ENCODE data around the gene ATXN7L2.

Gene ATXN7L2

DNA sequence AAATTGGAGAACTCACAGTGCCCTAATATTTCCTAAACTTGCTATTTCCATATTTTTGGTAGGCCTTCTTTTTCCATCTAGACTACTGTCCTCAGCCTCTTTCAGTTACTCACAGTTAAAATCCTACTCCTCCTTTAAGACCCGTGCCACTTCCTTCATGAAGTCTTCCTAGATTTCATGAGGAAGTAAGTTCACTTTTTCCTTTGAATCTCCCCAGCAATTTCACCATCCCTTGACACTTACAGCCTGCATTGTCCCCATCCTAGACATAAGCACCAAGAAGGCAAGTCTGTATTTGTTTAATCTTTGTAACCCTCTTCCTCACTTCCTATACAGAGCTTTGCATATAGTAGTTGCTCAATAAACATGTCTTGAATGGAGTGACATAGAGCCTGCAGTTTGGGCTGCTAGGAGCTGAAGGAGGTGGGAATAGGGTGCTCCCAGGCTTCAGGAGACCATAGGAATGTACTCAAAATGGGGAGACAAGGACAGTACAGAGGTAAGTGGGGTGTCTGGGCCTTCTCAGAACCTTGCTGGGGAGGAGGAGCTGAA is 50.7 kb downstream of the ATXN7L2 start:
- no peak overlapping the region for H3K27ac ChIP-seq
- no peak for TF ChIP-seq ZFX (IDR thresholded peaks at IDR 0.05; ENCODE audit: borderline replicate concordance)
- TF ChIP-seq, protein P1, sequence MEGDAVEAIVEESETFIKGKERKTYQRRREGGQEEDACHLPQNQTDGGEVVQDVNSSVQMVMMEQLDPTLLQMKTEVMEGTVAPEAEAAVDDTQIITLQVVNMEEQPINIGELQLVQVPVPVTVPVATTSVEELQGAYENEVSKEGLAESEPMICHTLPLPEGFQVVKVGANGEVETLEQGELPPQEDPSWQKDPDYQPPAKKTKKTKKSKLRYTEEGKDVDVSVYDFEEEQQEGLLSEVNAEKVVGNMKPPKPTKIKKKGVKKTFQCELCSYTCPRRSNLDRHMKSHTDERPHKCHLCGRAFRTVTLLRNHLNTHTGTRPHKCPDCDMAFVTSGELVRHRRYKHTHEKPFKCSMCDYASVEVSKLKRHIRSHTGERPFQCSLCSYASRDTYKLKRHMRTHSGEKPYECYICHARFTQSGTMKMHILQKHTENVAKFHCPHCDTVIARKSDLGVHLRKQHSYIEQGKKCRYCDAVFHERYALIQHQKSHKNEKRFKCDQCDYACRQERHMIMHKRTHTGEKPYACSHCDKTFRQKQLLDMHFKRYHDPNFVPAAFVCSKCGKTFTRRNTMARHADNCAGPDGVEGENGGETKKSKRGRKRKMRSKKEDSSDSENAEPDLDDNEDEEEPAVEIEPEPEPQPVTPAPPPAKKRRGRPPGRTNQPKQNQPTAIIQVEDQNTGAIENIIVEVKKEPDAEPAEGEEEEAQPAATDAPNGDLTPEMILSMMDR (IDR thresholded peaks at IDR 0.05): no peak

DNA sequence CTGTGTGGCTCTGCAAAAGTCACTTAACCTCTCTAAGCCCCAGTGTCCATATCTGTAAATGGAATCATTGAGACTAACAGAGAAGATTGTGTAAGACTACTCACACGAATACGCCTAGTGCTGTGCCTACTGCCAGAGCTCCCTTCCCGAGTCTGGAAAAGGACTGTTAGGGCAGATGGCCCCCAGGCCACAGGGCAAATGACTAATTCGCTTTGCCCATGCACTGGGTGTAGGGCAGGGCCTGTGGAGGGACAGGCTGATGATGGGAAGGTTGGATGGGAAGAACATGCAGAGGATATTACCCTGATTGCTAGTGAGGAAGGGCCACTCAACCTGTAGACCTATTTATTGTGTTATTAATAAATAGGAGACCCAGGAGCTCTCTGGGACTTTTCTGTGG is 51.8 kb downstream of the ATXN7L2 start:
- TF ChIP-seq, protein P1 (IDR thresholded peaks at IDR 0.05): no peak
- TF ChIP-seq ZFX (IDR thresholded peaks at IDR 0.05; ENCODE audit: borderline replicate concordance): no peak
- H3K27ac ChIP-seq: no peak overlapping the region

DNA sequence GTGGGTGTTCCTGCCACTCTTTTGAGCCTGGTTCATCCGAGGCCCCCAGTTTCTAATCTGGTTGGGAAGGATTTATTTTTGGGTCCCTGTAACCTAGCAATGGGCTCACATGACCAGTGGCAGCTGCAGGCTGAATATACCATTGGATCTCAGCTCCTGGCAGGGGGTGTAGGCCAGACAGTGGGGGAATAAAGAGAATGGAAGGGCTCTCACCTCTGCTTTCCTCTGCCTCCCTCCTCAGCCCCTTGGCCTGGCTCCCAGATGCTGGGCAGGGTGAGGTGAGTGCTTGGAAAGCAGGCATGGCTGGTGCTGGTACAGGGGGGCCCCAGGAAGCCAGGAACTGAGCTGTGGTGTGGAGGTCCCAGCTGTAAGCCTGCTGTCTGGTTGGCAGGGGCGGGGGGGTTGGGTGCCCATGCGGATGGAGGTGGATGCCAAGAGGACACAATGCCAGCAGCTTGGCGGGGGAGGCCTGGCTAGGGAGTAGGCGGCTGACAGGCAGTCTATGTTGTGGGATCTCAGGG is 52.3 kb downstream of the ATXN7L2 start:
- H3K27ac ChIP-seq: no peak overlapping the region
- TF ChIP-seq, protein P1 (IDR thresholded peaks at IDR 0.05): no peak
- no peak for TF ChIP-seq ZFX (IDR thresholded peaks at IDR 0.05; ENCODE audit: borderline replicate concordance)

DNA sequence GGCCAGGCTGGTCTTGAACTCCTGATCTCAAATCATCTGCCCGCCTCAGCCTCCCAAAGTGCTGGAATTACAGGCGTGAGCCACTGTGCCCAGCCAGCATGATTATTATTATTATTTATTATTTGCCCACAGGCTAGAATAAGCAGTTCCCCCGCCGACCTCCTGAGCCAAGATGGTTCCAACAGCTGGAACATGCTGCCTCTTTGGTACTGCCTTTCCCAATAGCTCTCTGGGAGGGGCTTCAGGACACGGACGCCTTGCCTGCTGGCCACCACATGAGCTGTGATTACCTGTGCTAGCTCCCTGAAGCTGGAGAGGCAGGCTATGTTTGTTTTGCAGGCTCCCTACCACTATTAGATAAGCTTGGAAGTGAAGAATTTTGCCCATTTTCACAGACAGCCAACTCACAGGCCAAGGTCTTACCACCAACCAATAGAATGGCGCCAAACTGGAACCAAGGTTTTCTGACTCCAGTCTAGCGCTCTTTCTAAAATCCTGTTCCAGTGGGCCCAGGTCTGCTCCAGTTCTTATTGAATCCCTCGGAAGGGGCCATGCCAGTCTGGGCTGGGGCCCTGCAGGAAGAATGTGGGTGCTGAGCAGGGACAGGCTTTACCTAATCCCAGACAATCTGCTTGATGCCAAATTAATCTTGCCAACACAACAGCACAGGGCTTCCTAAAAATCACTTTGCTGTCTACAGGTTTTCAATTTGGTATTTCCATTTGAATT is 53.9 kb downstream of the ATXN7L2 start:
- no peak overlapping the region for H3K27ac ChIP-seq
- TF ChIP-seq, protein P1 (IDR thresholded peaks at IDR 0.05): no peak
- TF ChIP-seq ZFX (IDR thresholded peaks at IDR 0.05; ENCODE audit: borderline replicate concordance): no peak

DNA sequence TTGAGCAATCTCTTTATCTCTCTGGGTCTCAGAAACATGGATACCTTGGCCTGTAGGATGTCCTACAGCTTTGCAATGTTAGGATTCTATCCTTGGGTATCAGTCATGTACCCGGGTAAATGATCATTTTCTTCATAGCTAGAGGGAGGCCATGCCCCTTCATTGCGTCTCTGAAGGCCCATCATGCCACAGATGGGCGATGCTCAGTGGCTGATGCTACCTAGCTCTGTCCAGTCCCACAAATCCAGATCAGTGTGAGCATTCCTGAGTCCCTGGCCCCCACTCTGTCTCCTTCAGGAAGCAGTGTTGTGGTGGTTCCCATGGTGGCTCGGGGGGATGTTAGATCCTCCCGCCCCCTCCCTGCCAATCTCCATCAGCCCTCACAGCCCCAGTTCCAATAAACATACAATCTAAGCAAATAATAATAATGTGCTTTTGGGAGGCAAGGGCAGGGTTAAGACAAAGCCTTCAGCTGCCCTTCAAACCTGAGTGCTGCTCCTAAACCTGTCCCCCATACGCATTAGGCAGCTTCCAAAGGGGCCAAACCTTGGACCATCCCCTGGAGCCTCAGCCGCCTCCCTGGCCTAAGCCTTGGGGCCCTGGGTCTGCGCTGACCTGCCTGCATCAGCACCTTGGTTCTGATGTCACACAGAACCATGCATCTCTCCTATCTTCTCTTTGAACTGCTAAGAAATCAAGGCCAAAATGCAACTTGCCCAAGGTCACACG is 55.3 kb downstream of the ATXN7L2 start:
- H3K27ac ChIP-seq: no peak overlapping the region
- TF ChIP-seq, protein P1 (IDR thresholded peaks at IDR 0.05): no peak
- TF ChIP-seq ZFX (IDR thresholded peaks at IDR 0.05; ENCODE audit: borderline replicate concordance): no peak

DNA sequence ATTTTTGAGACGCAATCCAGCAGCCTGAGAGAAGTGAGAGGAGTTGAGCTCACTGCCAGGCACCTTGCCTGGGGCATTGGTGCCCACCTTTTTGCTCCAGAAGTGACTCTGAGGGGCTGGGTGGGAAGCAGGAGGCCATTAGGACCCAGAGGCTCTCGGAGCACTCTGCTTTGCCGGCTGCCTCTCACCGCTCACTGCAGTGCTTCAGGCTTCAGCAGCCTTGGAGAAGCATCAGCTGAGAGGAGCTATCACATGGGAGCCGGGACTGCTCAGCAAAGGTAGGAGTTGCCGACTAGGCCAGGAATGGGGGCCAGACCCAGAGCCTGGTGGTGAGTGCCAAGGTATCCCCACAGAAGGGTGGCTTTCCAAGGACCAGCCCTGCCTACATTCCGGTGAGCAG is 56.0 kb downstream of the ATXN7L2 start, which contains the start of gene GPR61:
Gene GPR61 (plus strand): TSS at position 197 of the 400 bp plus-strand sequence. CDS start 3,151 bp downstream, outside the sequence.
- TF ChIP-seq ZFX (IDR thresholded peaks at IDR 0.05; ENCODE audit: borderline replicate concordance): no peak
- TF ChIP-seq, protein P1 (IDR thresholded peaks at IDR 0.05): no peak
- no peak within 1 kb of the TSS for H3K27ac ChIP-seq

Measured in 22Rv1 (cell line).